GM23338 (cell line): ENCODE results near the gene FOXP1. TPM values are rescaled to one million over a fixed set of nuclear protein-coding genes. Genes with fewer than 3 reads are reported as not detected.

Experiments used
- ATAC-seq: fragments of 200-7000 bp; cut with Tn5 transposase; 3 replicates; pipeline ENCODE4 v1.9.1; 2020
- DNase-seq: peaks from one replicate; pipeline ENCODE4 v3.0.0-alpha.2; 2015; ENCODE audit warnings: low spot score
- H2AFZ ChIP-seq: fragments of 200-600 bp; sonication (generic); 2 replicates; pipeline ENCODE4 v1.8.0; 2016; ENCODE audit warnings: antibody characterized with exemption, mild to moderate bottlenecking, moderate library complexity
- H3F3A ChIP-seq: fragments of 200-600 bp; sonication (generic); replicated peaks from 2 replicates; pipeline ENCODE4 v1.8.0; 2017; ENCODE audit warnings: antibody characterized with exemption, mixed run types, low read depth
- H3K27ac ChIP-seq: fragments of 200-600 bp; sonication (generic); 2 replicates; pipeline ENCODE4 v1.6.1; 2016; ENCODE audit warnings: low read depth
- H3K27me3 ChIP-seq: fragments of 200-600 bp; sonication (generic); 2 replicates; pipeline ENCODE4 v1.8.0; 2016; ENCODE audit warnings: mild to moderate bottlenecking, mixed run types, moderate library complexity; ENCODE audit not compliant: insufficient read depth
- H3K36me3 ChIP-seq: fragments of 200-600 bp; sonication (generic); 2 replicates; pipeline ENCODE4 v1.8.0; 2016; ENCODE audit warnings: mild to moderate bottlenecking; ENCODE audit not compliant: insufficient read depth
- H3K4me1 ChIP-seq: fragments of 200-600 bp; sonication (generic); 2 replicates; pipeline ENCODE4 v1.8.0; 2016; ENCODE audit warnings: mild to moderate bottlenecking, moderate library complexity; ENCODE audit not compliant: insufficient read depth
- H3K4me2 ChIP-seq: fragments of 200-600 bp; sonication (generic); 2 replicates; pipeline ENCODE4 v1.7.1; 2017; ENCODE audit warnings: mixed run types
- H3K4me3 ChIP-seq: fragments of 200-600 bp; sonication (generic); 2 replicates; pipeline ENCODE4 v1.6.1; 2016; ENCODE audit warnings: mixed run types
- H3K79me2 ChIP-seq: fragments of 200-600 bp; sonication (generic); replicated peaks from 2 replicates; pipeline ENCODE4 v1.8.0; 2017; ENCODE audit warnings: mild to moderate bottlenecking; ENCODE audit not compliant: insufficient read depth
- H3K9me2 ChIP-seq: fragments of 200-600 bp; sonication (generic); 2 replicates; pipeline ENCODE4 v1.8.0; 2017; ENCODE audit not compliant: insufficient read depth
- H4K20me1 ChIP-seq: fragments of 200-600 bp; sonication (generic); replicated peaks from 2 replicates; pipeline ENCODE4 v1.8.0; 2017; ENCODE audit warnings: mild to moderate bottlenecking; ENCODE audit not compliant: insufficient read depth
- H3K27ac Mint-ChIP-seq: 2 replicates; pipeline ENCODE4 v1.8.0; 2020; ENCODE audit warnings: inconsistent platforms, mild to moderate bottlenecking, moderate library complexity, mixed read lengths
- H3K27me3 Mint-ChIP-seq: 3 replicates; pipeline ENCODE4 v1.8.0; 2022; ENCODE audit warnings: low read depth, mild to moderate bottlenecking, moderate library complexity, mixed read lengths, inconsistent platforms; ENCODE audit not compliant: insufficient read depth, poor library complexity
- H3K36me3 Mint-ChIP-seq: 3 replicates; pipeline ENCODE4 v1.8.0; 2021; ENCODE audit warnings: low read depth, mild to moderate bottlenecking, inconsistent platforms, moderate library complexity, mixed read lengths
- H3K4me1 Mint-ChIP-seq: 3 replicates; pipeline ENCODE4 v1.8.0; 2020; ENCODE audit warnings: mild to moderate bottlenecking, inconsistent platforms, mixed read lengths
- H3K4me3 Mint-ChIP-seq: 3 replicates; pipeline ENCODE4 v1.8.0; 2021; ENCODE audit warnings: moderate library complexity, mild to moderate bottlenecking, inconsistent platforms, mixed read lengths
- H3K9me3 Mint-ChIP-seq: 3 replicates; pipeline ENCODE4 v1.8.0; 2020; ENCODE audit warnings: moderate library complexity, mild to moderate bottlenecking, inconsistent platforms, mixed read lengths
- CREB1 ChIP-seq: fragments of 250-450 bp; sonication (Bioruptor Pico); IDR thresholded peaks from 2 replicates; pipeline ENCODE4 v1.5.0; 2020; ENCODE audit warnings: low read depth, mild to moderate bottlenecking, moderate library complexity
- CTCF ChIP-seq, 2 experiments: fragments of 200-600 bp in 1 of 2; sonication (generic) in 1 of 2; conservative IDR thresholded peaks; 2 replicates each; pipeline versions ENCODE4 v1.5.1 to v1.6.1; 2016 to 2017; ENCODE audit warnings: antibody characterized with exemption in 2 of 2, low read depth in 2 of 2, mild to moderate bottlenecking in 2 of 2, moderate library complexity in 1 of 2
- ETS1 ChIP-seq: IDR thresholded peaks from 2 replicates; pipeline ENCODE4 v1.6.1; 2016; ENCODE audit warnings: antibody characterized with exemption
- EZH2phosphoT487 ChIP-seq: fragments of 200-600 bp; sonication (generic); IDR thresholded peaks from one replicate; pipeline ENCODE4 v1.8.1; 2018; ENCODE audit warnings: antibody characterized with exemption; ENCODE audit not compliant: unreplicated experiment
- JUNB ChIP-seq: IDR thresholded peaks from one replicate; pipeline ENCODE4 v1.6.1; 2016; ENCODE audit warnings: antibody characterized with exemption; ENCODE audit not compliant: unreplicated experiment
- POLR2AphosphoS5 ChIP-seq: IDR thresholded peaks from 2 replicates; pipeline ENCODE4 v1.6.1; 2016; ENCODE audit warnings: antibody characterized with exemption, low read depth
- STAT1 ChIP-seq: IDR thresholded peaks from one replicate; pipeline ENCODE4 v1.6.1; 2016; ENCODE audit warnings: antibody characterized with exemption; ENCODE audit not compliant: unreplicated experiment
- ZNF114 ChIP-seq: fragments of 250-450 bp; sonication (Bioruptor Pico); IDR thresholded peaks from 2 replicates; pipeline ENCODE4 v1.5.0; 2020; ENCODE audit warnings: mild to moderate bottlenecking, moderate library complexity
- ZNF331 ChIP-seq: fragments of 250-450 bp; sonication (Bioruptor Pico); IDR thresholded peaks from 2 replicates; pipeline ENCODE4 v1.5.0; 2020; ENCODE audit warnings: low read depth, mild to moderate bottlenecking, moderate library complexity
- ZNF462 ChIP-seq: fragments of 250-450 bp; sonication (Bioruptor Pico); IDR thresholded peaks from 2 replicates; pipeline ENCODE4 v1.5.0; 2020; ENCODE audit warnings: mild to moderate bottlenecking, moderate library complexity
- polyA plus RNA-seq: library from polyadenylated mRNA; unstranded; fragments of >200 nt; fragmentation: Nextera tagmentation; extraction: Ambion mirVana; gene quantifications from 2 replicates; pipeline ENCODE4 v1.2.1, GENCODE V29; 2016
- total RNA-seq: library from RNA; depleted of rRNA; stranded (reverse); fragments of >200 nt; shearing (Covaris generic); gene quantifications from 2 replicates; pipeline ENCODE4 v1.2.3, GENCODE V29; 2014
- TF ChIP-seq, protein P1 (sequence below): IDR thresholded peaks from one replicate; pipeline ENCODE4 v1.6.1; 2018; ENCODE audit warnings: antibody characterized with exemption; ENCODE audit not compliant: unreplicated experiment

The FOXP1 gene
- total and polyA plus RNA-seq, 2 experiments from 2014 or later: 32.9 to 35.5 TPM

- TF ChIP-seq CTCF (conservative IDR thresholded peaks at IDR 0.05; ENCODE audit: low read depth in 2 of 2) (no peak), CREB1 (CRISPR knock-in tag) (no peak), POLR2AphosphoS5 (no peak), ZNF114 (CRISPR knock-in tag) (no peak), EZH2phosphoT487 (no peak), ZNF331 (no peak), STAT1 (no peak)
- TF ChIP-seq, protein P1, sequence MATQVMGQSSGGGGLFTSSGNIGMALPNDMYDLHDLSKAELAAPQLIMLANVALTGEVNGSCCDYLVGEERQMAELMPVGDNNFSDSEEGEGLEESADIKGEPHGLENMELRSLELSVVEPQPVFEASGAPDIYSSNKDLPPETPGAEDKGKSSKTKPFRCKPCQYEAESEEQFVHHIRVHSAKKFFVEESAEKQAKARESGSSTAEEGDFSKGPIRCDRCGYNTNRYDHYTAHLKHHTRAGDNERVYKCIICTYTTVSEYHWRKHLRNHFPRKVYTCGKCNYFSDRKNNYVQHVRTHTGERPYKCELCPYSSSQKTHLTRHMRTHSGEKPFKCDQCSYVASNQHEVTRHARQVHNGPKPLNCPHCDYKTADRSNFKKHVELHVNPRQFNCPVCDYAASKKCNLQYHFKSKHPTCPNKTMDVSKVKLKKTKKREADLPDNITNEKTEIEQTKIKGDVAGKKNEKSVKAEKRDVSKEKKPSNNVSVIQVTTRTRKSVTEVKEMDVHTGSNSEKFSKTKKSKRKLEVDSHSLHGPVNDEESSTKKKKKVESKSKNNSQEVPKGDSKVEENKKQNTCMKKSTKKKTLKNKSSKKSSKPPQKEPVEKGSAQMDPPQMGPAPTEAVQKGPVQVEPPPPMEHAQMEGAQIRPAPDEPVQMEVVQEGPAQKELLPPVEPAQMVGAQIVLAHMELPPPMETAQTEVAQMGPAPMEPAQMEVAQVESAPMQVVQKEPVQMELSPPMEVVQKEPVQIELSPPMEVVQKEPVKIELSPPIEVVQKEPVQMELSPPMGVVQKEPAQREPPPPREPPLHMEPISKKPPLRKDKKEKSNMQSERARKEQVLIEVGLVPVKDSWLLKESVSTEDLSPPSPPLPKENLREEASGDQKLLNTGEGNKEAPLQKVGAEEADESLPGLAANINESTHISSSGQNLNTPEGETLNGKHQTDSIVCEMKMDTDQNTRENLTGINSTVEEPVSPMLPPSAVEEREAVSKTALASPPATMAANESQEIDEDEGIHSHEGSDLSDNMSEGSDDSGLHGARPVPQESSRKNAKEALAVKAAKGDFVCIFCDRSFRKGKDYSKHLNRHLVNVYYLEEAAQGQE: no peak
These were observed 342.2 kb downstream of the FOXP1 start (continued) for GRCh38 chr3:71241246-71241901.

- Histone ChIP-seq H2AFZ (no peak overlapping the region), H3K27ac (no peak overlapping the region), H3K9me2 (no peaks in the 10 kb centered on the region), H3K36me3 (no peaks in the 10 kb centered on the region), H4K20me1 (no peaks in the 10 kb centered on the region), H3K4me3 (no peak overlapping the region), H3F3A (no peaks in the 10 kb centered on the region), H3K4me2 (no peak overlapping the region), H3K4me1 (peaks cover 33% of the 10 kb centered on the region), H3K27me3 (no peaks in the 10 kb centered on the region), H3K79me2 (peaks cover 8% of the 10 kb centered on the region; the same call in 1 of the 2 replicates)
- no peak overlapping the region for H3K27ac Mint-ChIP-seq
- no peaks in the 10 kb centered on the region; the same call in 2 of the 3 replicates for H3K9me3 Mint-ChIP-seq
- H3K27me3 Mint-ChIP-seq: peaks cover 2% of the 10 kb centered on the region
- H3K36me3 Mint-ChIP-seq: peaks cover 9% of the 10 kb centered on the region; the same call in 2 of the 3 replicates
- peaks cover 54% of the 10 kb centered on the region for H3K4me1 Mint-ChIP-seq
- ATAC-seq: no peak
- H3K4me3 Mint-ChIP-seq: no peak overlapping the region
- DNase-seq: no peak
- TF ChIP-seq ETS1 (no peak), ZNF331 (no peak), ZNF114 (CRISPR knock-in tag) (no peak), POLR2AphosphoS5 (no peak), ZNF462 (CRISPR knock-in tag) (no peak), JUNB (no peak)
These were observed 343.5 kb downstream of the FOXP1 start for GRCh38 chr3:71240034-71240433.
